ENCODE results near the gene RAB3D.
"Not testable (repeated sequence)": the region's sequence is repeated elsewhere in the genome, so short reads cannot be mapped to it uniquely, and the experiment has no call there.

RAB3D gene

DNA sequence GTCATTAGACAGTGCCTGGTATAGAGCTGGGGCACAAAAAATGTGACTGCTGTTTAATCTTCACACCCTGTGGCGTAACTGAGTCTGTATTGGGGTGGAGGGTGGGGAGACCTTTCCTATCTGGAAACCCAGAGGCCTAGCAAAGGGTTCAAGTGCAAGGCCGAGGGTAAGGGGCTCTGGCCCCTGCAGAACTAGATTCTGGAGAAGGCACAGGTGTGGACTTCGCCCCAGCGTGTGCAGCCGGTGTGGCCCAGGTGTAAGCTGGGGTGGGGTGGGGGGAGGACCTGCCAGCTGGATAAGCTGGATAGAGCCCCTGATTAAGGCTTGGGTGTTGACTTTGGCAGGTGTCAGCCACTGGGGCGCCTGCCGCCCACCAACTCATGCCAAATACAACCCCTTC lies 1.3 kb downstream of the RAB3D start:
- no peak for DNase-seq (ENCODE audit: low read depth)

DNA sequence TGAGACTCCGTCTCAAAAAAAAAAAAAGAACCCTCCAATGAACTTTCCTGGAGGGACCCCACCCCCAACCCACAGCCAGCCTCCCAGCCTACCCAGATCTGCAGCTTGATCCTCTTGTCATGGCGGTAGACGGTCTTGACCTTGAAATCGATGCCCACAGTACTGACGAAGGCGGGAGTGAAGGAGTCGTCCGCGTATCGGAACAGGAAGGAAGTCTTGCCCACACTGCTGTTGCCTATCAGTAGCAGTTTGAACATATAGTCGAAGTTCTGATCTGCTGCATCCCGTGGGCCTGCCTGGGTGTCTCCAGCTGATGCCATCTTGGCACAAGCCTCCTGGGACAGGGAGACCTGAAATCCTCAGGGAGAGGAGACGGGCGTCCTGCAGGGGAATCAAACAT lies 2.4 kb downstream of the RAB3D start:
- DNase-seq (ENCODE audit: low read depth): no peak

DNA sequence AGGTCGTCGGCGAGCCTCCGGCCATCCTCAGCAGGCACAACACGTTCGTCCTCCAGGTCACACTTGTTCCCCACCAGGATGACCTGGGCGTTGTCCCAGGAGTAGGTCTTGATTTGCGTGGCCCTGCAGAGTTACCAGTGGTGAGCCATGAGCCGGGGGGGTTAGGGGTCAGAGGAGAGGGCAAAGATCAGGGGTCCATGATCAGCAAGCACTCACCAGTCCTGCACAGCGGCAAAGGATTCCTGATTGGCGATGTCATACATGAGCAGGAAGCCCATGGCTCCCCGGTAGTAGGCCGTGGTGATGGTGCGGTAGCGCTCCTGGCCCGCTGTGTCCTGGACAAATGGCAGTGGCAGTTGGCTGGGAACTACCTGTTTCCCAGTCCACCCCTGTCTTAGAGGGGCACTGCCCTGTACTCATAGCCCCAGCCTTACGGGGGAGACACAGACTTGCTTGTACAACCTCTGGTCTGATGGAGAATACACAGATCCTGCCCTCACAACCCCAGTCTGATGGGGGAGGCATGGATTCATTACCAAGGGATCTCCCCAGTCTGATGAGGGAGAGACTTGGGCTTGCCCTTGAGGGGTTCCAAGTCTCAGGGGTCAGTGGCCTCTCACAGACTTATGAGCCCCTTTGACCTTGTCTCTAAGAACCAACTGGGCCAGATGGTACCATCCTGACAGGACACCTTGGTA lies 3.9 kb downstream of the RAB3D start:
- no peak for DNase-seq (ENCODE audit: low read depth)

DNA sequence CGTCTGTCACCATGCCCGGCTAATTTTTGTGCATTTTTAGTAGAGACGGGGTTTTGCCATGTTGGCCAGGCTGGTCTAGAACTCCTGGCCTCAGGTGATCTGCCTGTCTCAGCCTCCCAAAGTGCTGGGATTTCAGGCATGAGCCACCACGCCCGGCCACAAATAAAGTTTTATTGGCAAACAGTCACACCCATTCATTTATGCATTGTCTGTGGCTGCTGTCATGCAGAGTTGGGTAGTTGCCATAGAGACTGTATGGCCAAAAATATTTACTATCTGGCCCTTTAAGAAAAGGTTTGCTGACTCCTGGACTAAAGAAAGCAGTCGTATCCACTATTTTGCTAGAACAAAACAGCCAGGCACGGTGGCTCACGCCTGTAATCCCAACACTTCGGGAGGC lies 5.6 kb downstream of the RAB3D start:
- DNase-seq (ENCODE audit: low read depth): not testable (repeated sequence)

DNA sequence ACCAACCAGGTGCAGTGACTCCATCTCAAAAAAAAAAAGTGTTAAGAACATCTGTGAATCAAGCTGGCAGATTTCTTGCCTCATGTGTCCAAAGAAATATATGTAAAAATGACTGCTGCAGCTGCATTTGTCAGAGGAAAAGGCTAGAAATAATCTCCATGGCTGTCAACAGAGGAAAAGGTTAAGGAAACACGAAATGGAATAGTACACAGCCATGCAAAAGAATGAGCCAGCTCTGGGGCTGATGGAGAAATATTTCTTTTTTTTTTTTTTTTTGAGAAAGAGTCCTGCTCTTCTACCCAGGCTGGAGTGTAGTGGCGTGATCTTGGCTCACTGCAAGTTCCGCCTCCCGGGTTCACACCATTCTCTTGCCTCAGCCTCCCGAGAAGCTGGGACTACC lies 6.6 kb downstream of the RAB3D start:
- DNase-seq (ENCODE audit: low read depth): no peak

DNA sequence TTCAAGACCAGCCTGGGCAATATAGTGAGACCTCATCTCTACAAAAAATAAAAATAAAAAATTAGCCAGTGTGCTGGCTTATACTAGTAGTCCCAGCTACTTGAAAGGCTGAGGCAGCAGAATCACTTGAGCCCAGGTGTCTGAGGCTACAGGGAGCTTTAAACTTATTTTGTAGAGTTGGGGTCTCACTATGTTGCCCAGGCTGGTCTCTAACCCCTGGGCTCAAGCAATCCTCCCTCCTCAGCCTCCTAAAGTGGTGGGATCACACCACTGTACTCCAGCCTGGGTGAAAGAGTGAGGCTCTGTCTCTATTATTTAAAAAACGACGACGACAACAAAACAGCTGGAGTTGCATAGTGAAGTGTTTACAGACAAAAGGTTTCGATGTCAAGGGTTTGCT lies 8.0 kb downstream of the RAB3D start:
- DNase-seq (ENCODE audit: low read depth): no peak

DNA sequence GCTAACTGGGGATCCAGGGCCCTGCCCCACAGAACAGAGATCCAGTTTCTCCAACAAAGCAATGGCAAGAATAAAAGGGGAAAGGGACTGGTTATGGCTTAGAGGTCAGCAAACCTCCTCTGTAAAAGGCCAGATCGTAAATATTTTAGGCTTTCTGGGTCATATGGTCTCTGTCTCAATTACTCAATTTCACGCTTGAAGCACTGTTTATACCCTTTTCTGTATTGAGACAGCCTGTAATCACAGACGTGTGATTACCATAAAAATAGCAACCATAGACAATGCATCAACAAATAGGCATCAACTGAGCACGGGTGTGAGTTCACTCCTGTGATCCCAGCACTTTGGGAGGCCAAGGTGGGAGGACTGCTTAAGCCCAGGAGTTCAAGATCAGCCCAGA lies 9.3 kb downstream of the RAB3D start:
- DNase-seq (ENCODE audit: low read depth): no peak

DNA sequence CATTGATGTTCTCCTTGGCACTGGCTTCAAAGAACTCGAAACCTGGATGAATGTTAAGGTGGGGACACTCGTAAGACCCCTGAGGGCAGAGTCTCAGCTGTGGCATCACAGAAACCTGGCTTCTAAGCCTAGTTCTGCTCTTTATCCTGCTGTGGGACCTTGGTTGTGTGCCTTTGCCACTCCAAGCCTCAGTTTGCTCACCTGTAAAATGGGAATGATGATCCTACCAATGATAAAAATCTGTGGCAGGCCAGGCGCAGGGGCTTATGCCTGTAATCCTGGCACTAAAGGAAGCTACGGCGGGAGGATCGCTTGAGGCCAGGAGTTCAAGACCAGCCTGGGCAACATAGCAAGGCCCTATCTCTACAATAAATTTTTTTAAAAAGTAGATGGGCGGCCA lies 13.9 kb downstream of the RAB3D start:
- DNase-seq (ENCODE audit: low read depth): no peak

DNA sequence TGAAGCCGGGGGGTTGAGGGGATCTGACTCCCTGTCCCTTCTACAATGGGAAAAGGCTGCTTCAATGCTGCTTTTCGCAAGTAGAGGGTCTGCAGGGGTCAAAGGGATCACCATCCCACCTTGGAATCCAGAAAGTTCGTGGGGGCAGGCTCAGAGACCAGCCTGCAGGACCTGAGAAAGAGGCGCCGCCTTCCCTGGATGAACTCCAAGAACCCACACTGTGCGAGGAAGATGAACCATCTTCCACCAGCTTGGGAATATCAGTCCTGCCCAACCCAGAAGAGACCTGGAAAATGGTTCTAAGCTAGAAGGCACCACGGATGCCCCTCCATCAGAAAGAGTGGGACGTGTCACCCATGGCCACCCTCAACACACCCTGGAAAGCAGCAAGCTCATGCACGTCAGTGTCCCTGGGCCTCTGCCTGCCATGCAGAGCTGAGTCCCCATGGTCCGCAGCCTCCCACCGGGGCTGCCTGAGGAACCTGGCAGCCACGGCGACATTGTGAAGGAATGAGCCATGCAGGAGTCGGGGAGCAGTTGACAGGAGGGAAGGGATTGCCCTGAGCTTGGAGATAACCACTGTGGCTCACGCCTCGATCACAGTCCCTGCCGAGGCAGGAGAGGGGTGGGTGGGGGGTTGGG lies 14.6 kb downstream of the RAB3D start:
- DNase-seq (ENCODE audit: low read depth): peak; percentile 22

DNA sequence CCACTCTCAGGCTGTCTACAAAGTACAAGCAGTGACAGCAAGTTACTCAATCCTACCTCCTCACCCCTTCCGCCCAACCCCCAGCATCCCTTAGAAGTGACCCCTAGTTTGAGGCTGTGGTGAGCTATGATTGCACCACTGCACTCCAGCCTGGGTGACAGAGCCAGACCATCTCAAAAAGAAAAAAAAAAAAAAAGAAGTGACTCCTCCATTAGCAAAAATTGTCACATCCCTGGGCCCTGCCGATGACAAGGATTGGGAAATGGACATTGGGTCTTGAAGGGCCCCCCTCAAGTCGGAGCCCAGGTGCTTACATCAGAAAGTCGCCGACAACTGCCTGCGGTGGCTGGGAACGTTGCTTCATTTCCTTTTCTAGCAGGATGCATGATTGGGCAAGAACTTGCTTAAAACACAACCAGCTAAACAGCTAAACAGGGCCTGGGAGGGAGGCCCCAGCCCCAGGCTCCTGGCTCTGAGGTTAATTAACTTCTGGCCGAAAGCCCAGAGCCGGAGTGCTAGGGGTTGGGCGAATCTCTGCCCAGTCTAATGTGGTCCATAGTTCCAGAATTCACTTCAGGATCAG lies 15.3 kb downstream of the RAB3D start:
- DNase-seq (ENCODE audit: low read depth): peak; percentile 97

DNA sequence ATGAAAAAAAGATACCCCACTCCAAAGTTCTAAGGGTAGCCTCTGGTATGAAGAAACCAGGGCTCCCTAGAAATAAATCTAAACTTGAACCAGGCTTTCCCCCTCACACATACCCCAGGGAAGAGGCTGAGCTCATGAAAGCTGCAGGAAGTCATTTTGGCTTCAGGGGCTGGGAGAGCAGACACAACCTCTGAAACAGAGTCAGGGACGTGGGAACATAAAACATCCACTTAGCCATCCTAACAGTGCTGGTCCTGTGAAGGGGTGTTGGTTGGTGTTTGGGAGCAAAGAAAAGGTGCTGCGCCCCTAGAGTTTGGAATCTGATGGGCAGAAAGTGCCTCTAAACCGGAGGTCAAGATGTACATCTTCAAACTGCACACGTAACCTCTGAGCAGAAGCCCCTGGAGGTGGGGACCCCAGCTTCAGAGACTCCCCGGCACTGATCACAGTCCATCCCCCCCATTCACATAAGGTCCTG lies 15.8 kb downstream of the RAB3D start:
- DNase-seq (ENCODE audit: low read depth): no peak

DNA sequence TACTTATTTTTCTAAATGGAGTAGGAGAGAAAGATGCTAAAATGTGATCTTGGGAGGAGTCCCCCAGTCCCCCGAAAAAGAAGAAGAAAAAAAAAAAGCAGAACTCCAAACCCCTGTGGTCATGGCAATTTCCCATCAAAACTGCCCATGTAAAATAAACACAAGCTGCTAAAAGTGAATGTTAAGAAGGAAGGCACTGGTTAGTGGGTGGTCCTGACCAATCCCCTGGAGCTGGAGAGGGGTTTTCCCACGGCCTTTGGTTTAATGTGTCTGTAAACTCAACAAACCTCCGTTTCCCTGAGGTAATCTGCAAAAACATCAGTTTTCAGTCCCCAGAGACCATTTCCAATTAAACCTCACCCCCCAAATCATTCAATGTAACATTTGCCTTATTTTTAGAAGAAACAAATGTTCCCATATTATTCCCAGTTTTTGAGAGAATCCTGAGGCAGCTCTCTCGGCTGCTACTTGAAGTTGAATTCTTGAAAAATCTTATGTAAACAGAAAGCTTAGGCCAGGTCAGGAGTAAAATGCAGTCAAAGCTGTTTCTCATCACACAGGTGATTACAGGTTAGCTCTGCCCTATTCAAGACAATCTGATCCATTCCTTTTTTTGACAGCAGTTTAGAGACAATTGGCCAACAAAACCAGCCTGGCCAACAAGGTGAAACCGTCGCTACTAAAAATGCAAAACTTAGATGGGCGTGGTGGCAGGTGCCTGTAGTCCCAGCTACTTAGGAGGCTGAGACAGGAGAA lies 17.0 kb downstream of the RAB3D start:
- DNase-seq (ENCODE audit: low read depth): no peak

DNA sequence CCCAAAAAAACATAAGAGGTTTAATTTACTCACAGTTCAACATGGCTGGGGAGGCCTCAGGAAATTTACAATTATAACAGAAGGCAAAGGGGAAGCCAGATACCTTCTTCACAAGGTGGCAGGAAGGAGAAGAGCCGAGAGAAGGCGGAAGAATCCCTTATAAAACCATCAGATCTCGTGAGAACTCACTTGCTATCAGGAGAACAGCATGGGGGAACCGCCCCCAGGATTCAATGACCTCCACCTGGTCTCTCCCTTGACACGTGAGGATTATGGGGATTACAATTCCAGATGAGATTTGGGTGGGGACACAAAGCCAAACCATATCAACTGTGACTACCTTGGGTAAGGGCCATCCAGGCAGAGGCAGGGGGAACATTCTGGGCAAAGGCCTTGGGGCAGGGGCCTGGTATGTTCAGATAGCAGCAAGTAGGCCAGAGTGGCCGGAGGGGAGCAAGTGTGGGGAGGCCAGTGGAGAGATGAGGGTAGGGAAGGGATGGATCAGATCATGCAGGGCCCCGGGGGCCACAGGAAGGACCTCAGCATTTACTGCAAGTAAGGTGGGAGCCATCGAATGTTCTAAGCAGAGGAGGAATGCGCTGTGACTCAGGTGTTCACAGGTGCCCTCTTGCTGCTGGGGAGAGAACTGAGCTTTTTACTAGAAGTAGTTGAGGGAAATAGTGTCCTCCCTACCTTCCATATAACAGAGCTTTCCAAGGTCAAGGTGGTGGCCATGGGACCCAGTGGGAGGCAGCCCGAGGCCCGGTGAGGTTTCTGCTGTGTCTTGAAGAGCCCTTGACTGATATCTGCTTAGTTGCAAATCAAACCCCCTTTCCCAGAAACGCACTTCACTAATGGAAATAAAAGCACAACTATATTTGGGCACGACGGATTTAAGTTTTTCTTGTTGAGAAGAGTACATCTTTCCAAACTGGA lies 18.0 kb downstream of the RAB3D start:
- no peak for DNase-seq (ENCODE audit: low read depth)

DNA sequence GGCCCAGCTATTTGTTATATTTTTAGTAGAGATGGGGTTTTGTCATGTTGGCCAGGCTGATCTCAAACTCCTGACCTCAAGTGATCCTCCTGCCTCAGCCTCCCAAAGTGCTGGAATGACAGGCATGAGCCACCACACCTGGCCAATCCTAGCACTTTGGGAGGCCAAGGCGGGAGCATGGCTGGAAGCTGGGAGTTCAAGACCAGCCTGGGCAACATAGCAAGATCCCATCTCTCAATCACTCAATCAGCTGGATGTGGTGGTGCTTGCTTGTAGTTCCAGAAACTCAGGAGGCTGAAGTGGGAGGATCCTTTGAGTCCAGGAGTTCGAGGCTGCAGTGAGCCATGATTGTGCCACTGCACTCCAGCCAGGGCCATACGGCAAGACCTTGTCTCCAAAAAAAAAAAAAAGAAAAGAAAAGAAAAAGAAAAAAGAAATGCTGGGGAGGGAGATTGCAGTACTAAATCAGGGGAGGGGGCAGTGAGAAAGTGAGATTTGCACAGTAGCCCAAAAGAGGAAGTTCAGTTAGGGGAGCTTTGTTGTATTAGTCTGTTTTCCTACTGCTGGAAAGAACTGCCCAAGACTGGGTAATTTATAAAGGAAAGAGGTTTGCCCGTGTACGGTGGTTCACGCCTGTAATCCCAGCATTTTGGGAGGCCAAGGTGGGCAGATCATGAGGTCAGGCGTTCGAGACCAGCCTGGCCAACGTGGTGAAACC lies 19.0 kb downstream of the RAB3D start:
- DNase-seq (ENCODE audit: low read depth): not testable (repeated sequence)

DNA sequence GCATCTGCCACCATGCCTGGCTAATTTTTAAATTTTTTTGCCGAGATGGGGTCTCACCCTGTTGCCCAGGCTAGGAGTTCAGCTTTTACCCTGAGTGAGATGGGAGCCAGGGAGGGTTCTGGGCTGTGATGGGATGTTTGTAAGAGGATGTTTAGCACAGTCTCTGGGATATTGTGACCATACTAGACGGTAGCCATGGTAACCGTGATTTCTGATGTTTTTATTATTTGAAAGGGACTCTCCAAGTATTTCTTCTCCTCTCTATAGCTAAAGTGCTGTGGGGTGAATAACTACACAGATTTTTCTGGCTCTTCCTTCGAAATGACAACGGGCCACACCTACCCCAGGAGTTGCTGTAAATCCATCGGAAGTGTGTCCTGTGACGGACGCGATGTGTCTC lies 33.1 kb downstream of the RAB3D start:
- DNase-seq (ENCODE audit: low read depth): no peak

DNA sequence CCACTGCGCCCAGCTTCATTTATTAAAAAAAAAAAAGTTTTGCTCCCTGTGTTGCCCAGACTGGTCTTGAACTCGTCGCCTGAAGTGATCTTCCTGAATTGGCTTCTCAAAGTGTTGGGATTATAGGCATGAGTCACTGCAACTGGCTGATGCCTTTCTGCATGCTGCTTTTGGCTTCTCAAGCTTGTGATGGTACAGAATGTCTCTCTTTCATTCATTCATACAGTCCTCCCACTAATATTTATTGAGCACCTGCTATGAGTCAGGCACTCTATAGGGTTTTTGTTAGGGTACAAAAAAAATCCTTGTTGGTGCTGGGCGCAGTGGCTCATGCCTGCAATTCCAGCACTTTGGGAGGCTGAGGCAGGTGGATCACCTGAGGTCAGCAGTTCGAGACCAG lies 34.5 kb downstream of the RAB3D start:
- peak; percentile 27 for DNase-seq (ENCODE audit: low read depth)

DNA sequence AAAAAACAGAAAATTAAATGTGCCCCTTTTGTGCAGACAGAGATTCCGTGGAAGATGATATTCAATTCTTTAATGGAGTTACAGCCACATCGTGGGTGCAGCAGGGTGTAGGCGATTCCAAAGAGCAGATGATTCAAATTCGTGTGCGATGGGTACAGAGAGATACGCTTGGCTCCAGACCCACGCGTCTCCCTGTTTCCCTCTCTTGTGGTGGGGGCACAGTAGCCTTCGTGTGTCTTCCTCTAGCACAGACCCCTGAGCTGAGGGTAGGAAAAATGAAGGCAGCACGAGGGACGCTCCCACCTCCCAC lies 38.7 kb downstream of the RAB3D start:
- no peak for DNase-seq (ENCODE audit: low read depth)

DNA sequence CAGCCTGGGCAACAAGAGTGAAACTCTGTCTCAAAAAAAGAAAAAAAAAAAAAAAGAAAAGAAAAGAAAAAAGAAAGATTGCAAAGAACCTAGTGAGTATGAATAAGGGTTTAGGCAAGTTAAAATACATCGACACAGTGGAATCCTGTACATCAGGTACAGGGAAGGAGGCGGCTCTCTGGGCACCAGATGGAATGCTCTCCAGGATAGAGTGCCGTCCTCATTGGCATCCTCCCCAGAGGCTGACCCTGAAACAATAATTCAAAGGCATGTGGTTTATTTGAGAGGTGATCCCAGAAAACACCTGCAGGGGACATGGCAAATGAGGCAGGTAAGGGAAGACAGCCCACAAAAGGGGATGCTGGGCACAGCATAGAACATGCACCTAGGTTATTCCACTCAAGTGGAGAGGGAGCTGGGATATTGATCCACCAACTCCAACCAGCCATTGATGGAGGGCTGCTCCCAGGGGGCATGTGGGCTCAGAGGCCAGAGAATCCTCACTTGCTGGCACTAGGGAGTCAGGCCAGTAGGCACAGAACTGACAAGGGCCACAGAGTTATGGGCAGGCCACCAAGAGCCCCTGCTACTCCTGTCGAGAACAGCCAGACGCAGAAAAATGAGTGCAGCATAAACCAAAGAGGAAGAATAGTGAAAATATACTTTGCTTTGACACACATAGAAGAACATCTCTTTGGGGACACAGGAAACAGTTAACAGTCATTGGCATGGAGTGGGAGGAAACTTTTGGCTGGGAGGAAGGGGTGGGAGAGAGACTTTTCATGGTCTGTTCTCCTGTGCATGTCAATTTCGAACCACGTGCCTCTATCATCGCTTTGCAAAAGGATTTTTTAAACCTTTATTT lies 39.3 kb downstream of the RAB3D start:
- DNase-seq (ENCODE audit: low read depth): no peak

DNA sequence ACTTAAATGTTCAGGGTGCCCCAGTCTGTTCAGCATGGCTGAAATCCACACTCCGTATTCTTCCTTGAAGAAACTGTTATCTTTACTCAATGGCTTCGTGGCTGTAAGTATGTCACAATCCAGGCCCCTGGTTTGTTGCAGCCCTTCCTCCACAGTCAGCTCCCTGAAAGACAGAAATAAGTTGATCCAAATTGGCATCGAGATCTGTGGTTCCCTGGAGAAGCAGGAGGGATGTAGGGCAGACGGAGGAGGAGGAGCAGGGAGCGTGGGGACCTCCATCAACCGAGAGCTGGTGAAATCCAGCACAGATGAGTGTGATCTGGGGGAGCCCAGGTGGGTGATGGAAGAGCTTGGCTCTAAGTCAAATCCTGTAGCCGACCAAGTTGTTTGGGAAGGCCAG lies 43.2 kb downstream of the RAB3D start:
- peak; percentile 60 for DNase-seq (ENCODE audit: low read depth)

DNA sequence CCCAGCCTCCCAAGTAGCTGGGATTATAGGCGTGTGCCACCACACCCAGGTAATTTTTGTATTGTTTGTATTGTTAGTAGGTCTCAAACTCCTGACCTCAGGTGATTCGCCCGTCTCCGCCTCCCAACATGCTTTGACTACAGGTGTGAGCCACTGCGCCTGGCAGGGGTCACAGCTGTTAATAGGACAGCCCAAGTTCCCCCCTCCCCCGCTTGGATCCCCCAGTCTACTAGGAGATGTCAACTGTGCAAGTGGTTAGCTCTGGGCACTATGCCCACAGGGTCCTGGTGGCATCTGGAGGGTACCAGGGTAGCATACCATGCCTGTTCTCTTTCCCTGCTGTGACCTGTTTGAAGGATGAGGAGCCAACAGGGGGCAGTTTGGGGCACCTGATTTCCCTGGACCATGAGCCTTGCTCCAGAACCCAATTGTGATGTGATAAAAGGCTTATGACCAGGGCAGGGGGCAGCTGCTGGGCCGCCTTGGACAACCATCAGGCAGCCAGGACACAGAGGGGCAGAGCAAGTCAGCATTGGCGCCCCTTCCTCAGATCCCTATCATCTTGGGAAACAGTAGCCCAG lies 43.7 kb downstream of the RAB3D start, which contains the start of gene TSPAN16:
TSS of gene TSPAN16 (plus strand) at position 496 of the 581 bp plus-strand sequence. CDS start 138 bp downstream, outside the sequence.
- DNase-seq (ENCODE audit: low read depth): no peak

Measured in amniotic epithelial cell (primary cell).